ENCODE measurements around the gene RIPK3. TPM values are rescaled to one million over a fixed set of nuclear protein-coding genes. Genes with fewer than 3 reads are reported as not detected.

RIPK3 gene
- total RNA-seq, 1 experiment from 2014 or later: 11.0 TPM

DNA sequence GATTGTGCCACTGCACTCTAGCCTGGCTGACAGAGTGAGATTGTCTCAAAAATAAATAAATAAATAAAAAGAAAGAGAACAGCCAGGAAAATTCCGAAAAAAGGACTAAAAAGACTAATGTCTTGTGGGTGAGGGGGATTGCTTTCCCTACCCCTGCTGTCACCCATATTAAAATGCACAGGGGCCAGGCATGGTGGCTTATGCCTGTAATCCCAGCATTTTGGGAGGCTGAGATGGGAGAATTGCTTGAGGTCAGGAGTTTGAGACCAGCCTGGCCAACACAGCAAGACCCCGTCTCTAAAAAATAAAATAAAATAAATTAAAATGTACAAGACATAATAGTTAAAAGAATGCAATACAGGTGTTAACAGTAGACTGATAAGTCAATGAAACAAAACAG, 46.3 kb downstream of the RIPK3 start:
- BruUV-seq (replicated peaks): no TSS peak
- Mint-ChIP-seq H3K27ac (ENCODE audit: unreplicated experiment) (no peak overlapping the region), H3K4me3 (ENCODE audit: low read depth, unreplicated experiment) (no peak overlapping the region), H3K4me1 (ENCODE audit: low read depth, unreplicated experiment) (peaks cover 23% of the 10 kb centered on the region), H3K36me3 (ENCODE audit: insufficient read depth, unreplicated experiment) (peaks cover 14% of the 10 kb centered on the region), H3K9me3 (ENCODE audit: low read depth, unreplicated experiment) (no peaks in the 10 kb centered on the region), H3K27me3 (ENCODE audit: unreplicated experiment) (no peaks in the 10 kb centered on the region)
- intact Hi-C loops (cut with micrococcal nuclease; ENCODE audit: unreplicated experiment): no loop called here
- CTCF ChIA-PET: interaction anchor here (1.3 kb wide), 1 partner anchor 51 kb away, joined by 4 read pairs; no protein-coding TSS in a partner anchor
- no peak for DNase-seq
- TF ChIP-seq, protein P1, sequence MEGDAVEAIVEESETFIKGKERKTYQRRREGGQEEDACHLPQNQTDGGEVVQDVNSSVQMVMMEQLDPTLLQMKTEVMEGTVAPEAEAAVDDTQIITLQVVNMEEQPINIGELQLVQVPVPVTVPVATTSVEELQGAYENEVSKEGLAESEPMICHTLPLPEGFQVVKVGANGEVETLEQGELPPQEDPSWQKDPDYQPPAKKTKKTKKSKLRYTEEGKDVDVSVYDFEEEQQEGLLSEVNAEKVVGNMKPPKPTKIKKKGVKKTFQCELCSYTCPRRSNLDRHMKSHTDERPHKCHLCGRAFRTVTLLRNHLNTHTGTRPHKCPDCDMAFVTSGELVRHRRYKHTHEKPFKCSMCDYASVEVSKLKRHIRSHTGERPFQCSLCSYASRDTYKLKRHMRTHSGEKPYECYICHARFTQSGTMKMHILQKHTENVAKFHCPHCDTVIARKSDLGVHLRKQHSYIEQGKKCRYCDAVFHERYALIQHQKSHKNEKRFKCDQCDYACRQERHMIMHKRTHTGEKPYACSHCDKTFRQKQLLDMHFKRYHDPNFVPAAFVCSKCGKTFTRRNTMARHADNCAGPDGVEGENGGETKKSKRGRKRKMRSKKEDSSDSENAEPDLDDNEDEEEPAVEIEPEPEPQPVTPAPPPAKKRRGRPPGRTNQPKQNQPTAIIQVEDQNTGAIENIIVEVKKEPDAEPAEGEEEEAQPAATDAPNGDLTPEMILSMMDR (IDR thresholded peaks at IDR 0.05; ENCODE audit: unreplicated experiment): no peak

GRCh38 chr14:24292118-24292807, 47.5 kb downstream of the RIPK3 start:
- H3K36me3 Mint-ChIP-seq (ENCODE audit: insufficient read depth, unreplicated experiment): peaks cover 8% of the 10 kb centered on the region
- peaks cover 14% of the 10 kb centered on the region for H3K4me1 Mint-ChIP-seq (ENCODE audit: low read depth, unreplicated experiment)
- no peaks in the 10 kb centered on the region for H3K9me3 Mint-ChIP-seq (ENCODE audit: low read depth, unreplicated experiment)
- H3K4me3 Mint-ChIP-seq (ENCODE audit: low read depth, unreplicated experiment): no peak overlapping the region
- no peak overlapping the region for H3K27ac Mint-ChIP-seq (ENCODE audit: unreplicated experiment)
- BruUV-seq (replicated peaks): no TSS peak
- intact Hi-C loops (cut with micrococcal nuclease; ENCODE audit: unreplicated experiment): no loop called here
- DNase-seq: no peak
- CTCF ChIA-PET: interaction anchor here (1.3 kb wide), 1 partner anchor 49 kb away, joined by 4 read pairs; no protein-coding TSS in a partner anchor
- H3K27me3 Mint-ChIP-seq (ENCODE audit: unreplicated experiment): no peaks in the 10 kb centered on the region
- TF ChIP-seq, protein P1 (IDR thresholded peaks at IDR 0.05; ENCODE audit: unreplicated experiment): no peak

GRCh38 chr14:24291446-24292117, 48.2 kb downstream of the RIPK3 start:
- Mint-ChIP-seq H3K4me1 (ENCODE audit: low read depth, unreplicated experiment) (peaks cover 8% of the 10 kb centered on the region), H3K9me3 (ENCODE audit: low read depth, unreplicated experiment) (no peaks in the 10 kb centered on the region), H3K36me3 (ENCODE audit: insufficient read depth, unreplicated experiment) (peaks cover 2% of the 10 kb centered on the region), H3K27ac (ENCODE audit: unreplicated experiment) (no peak overlapping the region), H3K27me3 (ENCODE audit: unreplicated experiment) (no peaks in the 10 kb centered on the region), H3K4me3 (ENCODE audit: low read depth, unreplicated experiment) (no peak overlapping the region)
- TF ChIP-seq, protein P1 (IDR thresholded peaks at IDR 0.05; ENCODE audit: unreplicated experiment): no peak
- no TSS peak for BruUV-seq (replicated peaks)
- intact Hi-C loops (cut with micrococcal nuclease; ENCODE audit: unreplicated experiment): no loop called here
- CTCF ChIA-PET: no interaction called here
- DNase-seq: no peak

- intact Hi-C loops (cut with micrococcal nuclease; ENCODE audit: unreplicated experiment): no loop called here
- Mint-ChIP-seq H3K4me3 (ENCODE audit: low read depth, unreplicated experiment) (no peak overlapping the region), H3K27me3 (ENCODE audit: unreplicated experiment) (no peaks in the 10 kb centered on the region), H3K4me1 (ENCODE audit: low read depth, unreplicated experiment) (no peaks in the 10 kb centered on the region), H3K36me3 (ENCODE audit: insufficient read depth, unreplicated experiment) (no peaks in the 10 kb centered on the region), H3K27ac (ENCODE audit: unreplicated experiment) (no peak overlapping the region), H3K9me3 (ENCODE audit: low read depth, unreplicated experiment) (no peaks in the 10 kb centered on the region)
- CTCF ChIA-PET: no interaction called here
- BruUV-seq (replicated peaks): no TSS peak
- TF ChIP-seq, protein P1 (IDR thresholded peaks at IDR 0.05; ENCODE audit: unreplicated experiment): no peak
- no peak for DNase-seq
Measured at GRCh38 chr14:24290746-24291145, 49.0 kb downstream of the RIPK3 start.
